Measurements from ENCODE around the gene ADNP.

Gene ADNP

DNA sequence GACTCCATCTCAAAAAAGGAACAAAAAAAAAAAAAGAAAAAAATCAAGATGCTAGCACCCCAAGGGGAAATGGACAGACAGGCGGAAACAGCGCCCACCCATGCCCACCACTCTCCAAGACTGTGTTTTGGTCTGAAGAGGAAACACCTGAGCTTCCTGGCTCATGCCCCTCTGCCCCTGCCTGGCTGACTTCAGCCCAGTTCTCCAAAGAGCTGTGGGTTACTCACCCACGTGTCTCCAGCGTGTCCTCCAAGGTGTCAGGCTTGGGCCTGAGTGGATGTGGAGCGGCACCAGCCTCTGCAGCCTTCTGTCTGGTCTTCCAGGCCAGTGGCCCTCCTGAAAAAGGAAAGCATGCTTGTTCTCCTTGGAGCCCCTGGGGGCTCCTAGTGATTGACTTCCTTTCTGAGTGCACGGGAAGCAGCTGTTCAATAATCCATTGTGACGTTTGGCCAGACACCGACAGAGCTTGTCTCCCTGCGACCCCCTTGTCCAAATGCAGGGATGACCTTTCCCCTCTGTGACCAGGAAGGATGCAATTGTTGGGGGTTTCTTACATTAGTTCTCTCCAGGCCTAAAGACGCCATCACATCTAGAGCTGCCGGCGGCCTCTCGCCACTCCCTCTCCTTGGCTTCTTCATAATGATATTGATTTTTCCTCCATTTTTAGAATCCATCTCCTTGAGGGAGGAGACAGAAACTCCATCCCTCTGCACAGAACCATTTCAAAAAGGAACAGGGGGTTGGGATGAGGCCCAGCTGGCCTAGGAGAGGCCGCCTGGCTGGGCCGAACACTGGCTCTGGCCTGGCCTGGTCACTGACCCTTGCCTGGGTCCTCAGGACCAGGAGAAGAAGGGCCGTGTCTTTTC is 58.4 kb downstream of the ADNP start:
- DNase-seq (ENCODE audit: low read depth): no peak

DNA sequence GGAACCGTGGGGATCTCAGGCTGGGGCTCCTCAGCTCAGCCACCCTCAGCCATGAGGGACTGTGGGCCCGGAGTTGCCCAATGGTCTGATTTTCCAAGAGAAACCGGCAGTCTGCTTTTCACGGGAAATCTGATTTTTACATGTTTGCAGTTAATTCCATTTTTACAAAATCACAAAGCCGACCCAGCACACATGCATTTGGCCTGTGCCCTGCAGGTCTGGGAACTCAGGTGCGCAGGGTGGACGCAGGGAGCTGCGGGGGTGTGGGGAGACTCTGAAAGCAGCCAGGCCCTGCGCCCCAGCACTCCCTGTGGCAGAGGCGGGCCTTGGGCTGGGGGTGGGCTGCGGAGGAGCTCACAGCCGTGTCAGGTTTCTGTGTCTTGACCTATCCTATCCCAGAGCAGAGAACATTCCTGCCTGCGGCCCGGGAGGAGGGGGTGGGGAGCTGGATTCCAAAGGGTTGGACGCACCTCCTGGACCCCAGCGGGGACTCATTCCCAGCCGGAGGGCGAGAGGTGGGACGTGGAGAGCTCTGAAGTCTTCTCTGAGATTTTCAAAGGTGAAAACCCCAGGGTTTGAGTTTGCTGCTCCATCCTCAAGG is 60.6 kb downstream of the ADNP start:
- DNase-seq (ENCODE audit: low read depth): no peak

DNA sequence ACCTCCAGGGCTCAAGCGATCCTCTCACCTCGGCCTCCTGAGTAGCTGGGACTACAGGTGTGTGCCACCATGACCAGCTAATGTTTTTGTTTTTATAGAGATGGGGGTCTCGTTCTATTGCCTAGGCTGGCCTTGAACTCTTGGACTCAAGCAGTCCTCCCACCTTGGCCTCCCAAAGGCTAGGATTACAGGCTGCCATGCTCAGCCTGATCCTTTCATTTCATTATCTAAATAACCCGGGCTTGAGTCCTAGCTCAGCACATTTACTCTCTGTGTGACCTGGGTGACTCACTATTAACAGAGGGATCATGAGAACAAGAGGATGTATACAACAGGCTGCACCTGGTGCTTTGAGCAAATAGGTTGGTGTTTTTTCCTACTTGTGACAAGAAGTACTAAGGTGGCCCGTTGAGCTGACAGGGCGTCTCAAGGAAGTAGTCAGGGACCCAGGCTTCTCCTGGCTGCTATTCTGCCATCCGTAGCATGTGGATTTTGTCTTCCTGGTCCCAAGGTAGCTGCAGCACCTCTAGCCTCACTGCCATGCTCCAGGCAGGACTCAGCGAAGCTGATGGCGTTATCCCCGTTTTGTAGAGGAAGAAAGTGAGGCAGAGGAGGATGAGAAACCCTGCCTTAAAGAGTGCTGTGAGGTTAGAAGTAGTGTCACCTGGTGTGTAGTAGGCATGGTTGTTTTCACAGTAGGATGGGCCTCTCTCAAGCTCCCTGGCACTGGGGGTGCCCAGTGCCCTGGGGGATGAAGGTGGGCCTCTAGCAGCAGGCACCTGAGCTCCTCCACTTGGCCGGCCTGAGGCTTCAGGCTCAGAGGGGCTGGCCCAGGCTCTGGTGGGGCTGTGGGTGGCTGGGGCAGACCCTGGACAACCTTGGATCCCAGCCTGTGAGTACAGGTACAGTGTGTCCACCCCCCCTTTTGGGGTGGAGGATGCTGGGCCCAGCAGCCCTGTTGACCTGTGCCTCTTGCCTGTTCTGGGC is 62.4 kb downstream of the ADNP start:
- DNase-seq (ENCODE audit: low read depth): no peak

DNA sequence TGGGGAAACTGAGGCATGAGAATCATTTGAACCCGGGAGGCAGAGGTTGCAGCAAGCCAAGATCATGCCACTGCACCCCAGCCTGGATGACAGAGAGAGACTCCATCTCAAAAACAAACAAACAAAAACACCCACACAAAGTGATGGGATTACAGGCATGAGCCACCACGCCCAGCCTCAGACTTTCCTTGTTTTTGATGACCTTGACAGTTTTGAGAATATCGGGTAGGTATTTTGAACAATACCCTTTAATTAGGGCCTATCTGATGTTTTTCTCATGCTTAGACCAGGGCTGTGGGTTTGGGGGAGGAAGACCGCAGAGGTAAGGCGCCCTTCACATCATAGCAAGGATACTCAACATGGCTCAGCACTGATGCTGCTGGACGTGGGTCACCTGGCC is 63.4 kb downstream of the ADNP start:
- DNase-seq (ENCODE audit: low read depth): no peak

DNA sequence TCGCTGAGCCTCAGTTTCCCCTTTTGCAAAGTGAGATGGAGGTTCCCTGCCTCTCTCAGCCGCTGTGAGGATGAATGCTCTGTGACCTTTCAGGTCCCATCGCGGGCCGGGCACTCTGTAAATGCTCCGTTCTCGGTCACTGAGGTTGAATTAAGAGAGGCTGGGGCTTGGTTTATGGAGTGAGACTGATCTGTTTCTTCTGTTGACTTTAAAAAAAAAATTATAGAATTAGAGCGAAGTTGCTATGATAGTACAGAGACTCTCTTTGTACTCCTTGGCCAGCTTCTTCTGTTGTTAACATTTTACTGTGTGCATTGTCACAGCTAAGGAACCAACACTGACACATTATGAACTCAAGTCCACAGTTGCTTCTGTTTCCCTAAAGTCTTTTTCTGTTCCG is 64.4 kb downstream of the ADNP start:
- DNase-seq (ENCODE audit: low read depth): no peak

DNA sequence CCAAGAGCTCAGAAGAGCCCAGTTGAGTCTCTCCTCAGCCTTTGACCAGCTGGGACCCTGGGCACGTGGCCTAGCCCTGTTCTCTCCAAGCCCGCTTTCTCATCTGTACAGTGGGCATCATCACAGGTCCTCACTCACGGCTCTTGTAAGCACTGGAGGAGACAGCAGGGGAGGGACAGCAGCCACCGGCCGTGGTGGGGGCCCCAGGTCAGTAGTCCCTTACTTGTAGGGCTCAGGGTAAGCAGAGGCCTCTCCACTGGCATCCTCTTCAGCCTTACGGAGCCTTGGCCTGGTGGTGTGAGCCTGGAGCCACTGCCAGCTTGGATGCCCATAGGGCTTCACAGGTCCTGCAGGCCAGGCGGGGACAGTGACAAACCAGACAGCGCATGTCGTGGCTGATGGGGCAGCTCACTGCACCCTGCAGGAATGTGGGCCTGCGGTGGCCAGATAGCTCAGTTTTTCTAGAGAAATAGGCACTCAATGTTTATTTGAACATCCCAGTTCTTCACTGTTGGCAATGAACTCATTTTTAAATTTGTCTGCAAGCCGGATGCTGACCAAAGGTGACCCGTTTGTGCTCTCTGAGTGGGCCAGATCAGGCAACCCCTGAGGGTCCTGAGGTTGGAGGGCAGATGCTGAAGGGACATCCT is 65.1 kb downstream of the ADNP start:
- DNase-seq (ENCODE audit: low read depth): no peak

DNA sequence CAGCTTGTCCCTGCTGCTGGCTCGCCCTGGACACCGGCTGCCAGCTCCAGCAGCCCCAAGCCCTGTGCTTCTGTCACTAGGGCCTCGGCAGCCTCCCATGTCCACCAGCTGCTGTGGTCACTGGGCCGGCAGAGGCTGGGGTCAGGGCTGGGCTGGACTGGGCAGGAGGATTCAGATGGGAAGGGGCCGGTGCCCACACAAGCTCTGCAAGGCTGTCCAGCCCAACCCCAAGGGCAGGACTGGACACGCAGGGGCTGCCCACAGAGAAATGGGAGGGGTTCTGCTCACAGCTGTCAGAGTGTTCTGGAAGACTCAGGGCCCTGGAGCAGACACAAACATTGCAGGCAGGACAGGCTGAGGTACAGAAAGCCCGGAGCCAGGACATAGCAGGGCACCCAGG is 65.6 kb downstream of the ADNP start:
- no peak for DNase-seq (ENCODE audit: low read depth)

DNA sequence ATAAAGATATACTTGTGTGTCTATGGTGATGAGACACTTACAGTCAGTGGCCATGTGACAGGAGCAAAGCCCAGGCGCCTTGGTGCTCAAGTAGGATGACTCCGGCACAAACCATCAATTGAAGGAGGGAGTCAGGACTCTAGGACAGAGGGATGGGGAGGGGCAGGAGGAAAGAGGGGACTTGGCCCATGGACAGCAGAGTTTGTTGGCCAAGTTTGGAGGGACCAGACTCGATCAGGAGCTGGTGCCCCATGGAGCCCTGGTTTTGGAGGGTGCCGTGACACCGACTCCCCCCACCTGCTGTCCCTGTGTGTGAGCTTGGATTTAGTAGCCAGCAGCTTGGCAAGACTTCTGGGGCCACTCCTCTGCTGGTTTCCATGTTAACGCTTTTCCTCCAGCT is 66.1 kb downstream of the ADNP start:
- no peak for DNase-seq (ENCODE audit: low read depth)

DNA sequence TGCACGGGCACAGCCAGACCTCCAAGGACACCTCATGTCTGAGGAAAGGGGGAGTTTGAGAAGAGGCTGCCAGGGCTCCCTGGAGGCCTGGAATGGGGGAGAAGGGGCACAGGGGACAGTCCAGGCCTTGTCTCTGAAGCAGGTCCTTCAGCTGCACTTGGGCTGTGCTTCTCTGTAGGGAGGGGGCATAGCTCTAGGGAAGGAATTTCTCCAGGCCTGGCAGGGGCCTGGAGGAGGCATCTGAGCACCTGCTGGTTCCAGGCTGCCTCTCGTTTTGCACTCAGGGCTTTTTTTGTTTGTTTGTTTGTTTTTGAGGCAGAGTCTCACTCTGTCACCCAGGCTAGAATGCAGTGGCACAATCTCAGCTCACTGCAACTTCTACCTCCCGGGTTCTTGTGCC is 68.7 kb downstream of the ADNP start:
- no peak for DNase-seq (ENCODE audit: low read depth)

DNA sequence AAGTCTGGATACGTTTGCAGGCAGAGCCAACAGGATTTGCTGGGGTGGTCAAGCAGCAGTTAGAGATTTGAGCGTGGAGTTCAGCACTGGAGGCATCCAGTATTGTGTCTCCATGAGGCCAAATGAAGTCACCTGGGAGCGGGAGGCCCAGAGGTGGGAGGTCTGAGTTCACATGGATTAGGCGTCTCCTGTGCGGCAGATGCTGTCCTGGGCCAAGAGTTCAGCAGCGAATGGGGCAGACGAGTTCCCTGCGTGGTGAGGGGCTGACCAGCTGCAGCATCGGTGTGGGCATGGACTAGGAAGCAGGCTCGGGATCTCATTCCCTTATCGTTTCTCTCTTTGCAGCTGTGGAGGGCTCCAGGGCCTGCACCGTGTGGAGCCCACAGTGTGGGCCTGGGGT is 70.2 kb downstream of the ADNP start:
- DNase-seq (ENCODE audit: low read depth): no peak

DNA sequence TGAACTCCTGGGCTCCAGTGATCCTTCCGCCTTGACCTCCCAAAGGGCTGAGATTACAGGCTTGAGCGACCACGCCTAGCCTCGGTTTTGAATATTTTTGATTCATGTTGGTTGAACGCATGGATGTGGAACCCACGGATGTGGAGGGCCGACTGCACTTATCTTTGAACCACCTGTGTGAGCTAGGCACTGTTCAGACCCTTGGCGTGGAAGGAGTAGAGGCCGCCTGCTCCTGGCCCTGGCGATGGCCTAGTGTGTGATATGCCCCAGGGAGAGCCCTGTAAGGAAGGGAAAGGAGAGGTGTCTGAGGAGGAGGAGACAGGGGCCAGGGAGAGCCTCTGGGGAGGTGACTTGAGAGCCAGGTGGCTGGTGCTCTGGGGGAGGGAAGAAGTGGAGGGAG is 72.1 kb downstream of the ADNP start:
- DNase-seq (ENCODE audit: low read depth): no peak

DNA sequence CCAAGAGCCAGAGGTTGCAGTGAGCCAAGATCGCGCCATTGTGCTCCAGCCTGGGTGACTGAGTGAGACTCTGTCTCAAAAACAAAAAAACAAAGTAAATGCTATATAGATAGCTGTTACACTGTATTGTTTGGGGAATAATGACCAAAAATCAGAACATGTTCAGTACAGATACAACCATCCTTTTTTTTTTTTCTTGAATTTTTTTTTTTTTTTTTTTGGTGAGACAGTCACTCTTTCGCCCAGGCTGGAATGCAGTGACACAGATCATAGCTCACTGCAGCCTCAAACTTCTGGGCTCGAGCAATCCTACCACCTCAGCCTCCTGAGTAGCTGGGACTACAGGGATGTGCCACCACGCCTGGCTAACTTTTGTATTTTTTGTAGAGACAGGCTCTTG is 72.7 kb downstream of the ADNP start:
- no peak for DNase-seq (ENCODE audit: low read depth)

DNA sequence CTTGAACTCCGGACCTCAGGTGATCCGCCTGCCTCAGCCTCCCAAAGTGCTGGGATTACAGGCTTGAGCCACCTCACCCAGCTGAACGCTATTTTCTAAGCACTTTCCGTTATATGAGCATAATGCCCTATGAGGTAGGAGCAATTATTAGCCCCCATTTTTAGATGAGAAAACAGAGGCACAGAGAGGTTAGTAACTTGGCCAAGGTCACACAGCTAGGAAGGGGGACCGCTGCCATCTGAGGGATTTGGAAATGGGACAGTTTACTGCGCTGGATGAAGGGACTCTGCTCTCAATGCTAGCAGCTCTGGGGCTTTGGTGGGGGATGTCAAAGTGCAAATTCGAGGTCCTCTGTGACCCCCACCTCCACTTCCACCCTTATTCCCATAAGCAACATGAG is 73.9 kb downstream of the ADNP start:
- no peak for DNase-seq (ENCODE audit: low read depth)

DNA sequence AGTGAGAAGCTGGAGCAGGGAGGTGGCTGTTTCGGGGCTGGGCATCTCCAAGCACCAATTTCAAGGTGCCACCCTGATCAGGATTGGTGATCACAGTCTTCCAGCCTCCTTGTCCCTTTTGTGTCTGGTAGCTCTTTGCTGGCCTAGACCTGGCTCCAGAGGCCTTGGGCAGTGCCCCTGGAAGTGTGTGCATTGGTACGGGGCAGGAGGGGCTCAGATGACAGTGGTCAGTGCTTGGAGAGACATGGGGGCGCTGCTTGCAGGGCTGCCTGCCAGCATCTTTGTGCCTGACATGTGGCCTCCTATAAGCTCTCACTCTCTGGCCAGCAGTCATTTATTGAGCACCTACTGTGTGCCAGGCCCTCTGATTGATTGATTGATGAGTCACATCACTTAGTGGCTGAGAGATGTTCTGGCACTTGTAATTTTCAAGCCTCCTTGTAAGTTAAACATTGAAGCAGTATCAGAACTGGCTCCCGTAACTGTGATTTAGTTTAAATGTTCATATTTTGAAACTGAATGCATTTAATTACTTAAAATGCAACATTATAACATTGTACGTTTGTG is 74.7 kb downstream of the ADNP start:
- DNase-seq (ENCODE audit: low read depth): no peak

DNA sequence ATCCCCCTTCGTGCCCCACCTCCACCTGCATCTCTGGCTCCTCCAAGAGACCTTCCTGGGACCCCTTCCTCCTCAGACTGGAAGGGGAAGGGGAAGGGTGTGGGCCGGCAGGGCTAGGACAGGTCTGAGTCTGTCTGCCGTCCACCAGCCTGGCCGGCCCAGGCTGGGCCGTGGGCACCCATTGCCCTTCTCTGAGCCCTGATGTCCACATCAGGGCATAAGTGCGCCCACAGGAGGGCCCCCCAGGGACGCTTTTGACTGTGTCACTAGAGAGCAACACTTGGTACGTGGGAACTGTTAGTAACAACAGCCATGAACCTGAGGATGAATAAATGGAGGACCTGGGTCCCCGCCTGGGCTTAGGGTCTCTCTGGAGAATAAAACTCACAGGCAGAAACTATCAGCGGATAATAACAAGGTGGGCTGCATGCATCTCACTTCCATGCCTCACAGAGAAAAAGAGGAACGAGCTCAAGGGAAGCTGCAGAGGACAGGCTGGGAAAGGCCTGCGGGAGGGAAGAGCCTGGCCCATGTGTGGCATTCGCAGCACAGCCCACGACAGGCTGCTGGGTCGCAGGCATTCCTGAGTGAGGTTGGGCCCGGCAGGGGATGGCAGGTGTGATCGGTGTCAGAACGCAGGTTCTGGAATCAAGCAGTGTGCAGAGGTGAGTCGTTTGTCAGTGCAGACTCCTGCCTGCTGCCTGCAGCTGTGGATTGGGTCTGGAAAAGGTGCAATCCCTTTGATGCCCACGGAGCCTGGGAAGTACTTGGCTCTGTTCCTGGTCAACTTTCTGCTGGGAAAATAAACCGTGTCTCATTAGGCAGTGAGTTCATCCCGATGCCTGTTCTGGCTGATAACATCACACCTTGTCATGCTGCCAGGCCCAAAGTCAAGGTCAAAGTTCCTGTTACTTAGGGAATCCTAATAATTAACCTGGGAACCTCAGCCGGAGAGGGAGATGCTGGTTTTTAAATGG is 75.5 kb downstream of the ADNP start:
- no peak for DNase-seq (ENCODE audit: low read depth)

DNA sequence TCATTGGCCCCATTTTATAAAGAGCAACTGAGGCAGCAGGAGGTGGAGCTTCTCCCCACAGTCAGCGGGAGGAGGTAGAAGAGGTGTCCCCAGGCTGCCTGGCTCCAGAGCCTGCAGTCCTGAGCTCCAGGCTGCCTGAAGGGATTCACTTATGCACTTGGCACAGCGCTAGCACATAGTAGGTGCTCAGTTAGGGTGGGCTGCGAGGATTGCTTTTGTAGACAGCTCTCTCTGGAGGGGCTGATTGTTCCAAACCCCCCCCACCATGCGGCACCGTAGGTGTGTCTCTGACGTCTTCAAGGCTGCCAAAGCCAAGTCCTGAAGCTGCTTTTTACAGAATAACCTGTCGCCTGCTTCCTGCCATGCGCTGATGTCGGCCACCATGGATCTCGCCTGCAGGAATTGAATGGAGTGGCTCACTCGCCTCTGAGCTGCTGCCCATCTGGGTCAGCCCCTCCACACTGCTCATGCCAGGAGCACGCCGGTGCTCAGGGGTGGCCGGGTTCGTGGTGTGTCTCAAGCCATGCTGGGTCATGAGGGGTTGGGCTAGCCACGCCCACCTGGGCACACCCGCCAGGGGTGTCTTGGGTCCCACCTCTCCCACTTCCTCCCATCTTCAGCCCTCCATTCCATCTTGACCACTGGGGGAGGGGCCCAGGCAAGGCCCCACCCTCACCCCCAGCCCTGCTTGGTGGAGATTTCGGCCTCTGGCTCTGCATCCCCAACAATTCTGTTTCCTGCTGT is 76.6 kb downstream of the ADNP start:
- DNase-seq (ENCODE audit: low read depth): no peak

DNA sequence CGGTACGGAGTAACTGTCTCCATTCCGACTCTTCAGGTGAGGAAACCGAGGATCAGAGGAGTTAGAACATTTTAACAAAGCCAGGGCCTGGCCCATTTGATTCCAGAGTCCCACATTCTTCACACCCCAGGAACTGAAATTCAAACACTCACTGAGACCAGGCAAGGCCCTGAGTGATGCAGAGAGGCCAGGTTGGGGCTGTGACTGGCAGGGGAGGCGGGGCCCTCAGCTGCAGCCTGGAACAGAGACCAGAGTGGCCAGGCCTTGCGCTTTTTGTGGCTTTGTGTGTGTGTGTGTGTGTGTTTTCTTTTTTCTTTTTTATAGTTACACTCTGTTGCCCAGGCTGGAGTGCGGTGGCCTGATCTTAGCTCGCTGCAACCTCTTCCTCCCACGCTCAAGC is 79.2 kb downstream of the ADNP start:
- no peak for DNase-seq (ENCODE audit: low read depth)

DNA sequence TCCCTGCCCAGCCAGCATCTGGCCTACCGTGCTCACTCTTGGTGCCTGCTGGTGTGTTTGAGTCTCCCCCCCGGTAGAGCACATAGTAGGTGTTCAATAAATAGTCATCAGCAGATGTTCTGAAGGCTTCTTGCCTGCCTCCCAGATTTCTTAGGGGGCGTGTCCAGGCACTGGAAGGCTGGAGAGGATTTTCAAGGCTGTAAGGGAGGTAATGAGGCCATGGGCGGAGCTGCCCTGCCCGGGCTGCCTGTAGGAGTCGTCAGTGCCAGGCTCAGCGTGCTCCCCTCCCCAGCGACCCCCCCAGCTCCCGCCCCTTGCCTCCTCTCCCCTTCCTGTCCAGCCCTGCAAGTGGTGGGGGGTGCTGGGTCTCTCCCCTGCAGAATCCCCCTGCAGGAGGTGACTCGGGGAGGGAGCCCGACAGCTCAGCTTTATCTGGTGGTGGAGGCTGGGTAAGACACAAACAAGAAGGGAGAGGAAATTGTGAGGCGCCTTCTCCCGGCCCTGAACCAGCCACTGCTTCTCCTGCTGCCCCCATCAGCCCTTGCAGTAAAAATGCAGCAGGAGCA is 80.4 kb downstream of the ADNP start:
- no peak for DNase-seq (ENCODE audit: low read depth)

DNA sequence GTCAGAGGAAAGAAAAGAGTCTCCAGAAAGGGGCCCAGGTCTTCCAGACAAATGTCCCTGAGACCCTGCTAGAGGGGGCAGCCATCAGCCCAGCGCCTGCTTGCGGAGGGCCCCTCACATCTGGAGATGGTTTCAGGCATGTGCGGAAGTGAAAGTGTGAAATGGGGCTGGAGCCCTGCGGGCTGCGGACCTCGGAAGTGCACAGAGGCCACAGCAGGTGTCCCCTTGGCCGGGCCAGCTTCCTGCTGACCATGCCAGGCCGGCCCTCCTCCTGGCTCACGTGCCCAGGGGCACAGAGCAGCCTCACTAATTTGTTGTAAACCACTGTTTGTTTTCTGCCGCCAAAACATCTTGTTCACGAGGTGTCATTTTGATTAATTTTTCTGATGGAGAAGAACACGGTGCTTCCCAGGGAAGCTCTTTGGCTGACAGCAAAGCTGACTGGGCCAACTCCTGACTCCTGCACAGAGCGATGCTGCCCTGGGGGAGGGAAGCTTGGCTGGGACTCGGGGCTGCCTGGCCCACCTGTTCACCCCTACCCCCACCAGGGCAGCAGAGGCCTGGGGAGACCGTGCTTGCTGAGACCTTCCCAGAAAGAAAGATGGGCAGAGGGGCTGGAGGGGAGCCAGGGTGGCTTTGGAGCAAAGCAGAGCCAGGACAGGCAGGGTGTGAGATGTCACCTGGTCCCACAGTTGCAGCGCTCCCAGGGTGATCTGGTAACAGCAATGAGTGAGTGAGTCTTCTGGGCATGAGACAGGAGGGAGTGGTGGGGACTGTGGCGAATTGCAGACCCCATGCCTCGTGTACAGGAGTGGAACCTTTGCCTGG is 82.2 kb downstream of the ADNP start:
- no peak for DNase-seq (ENCODE audit: low read depth)
